Dendritic cell treated with granulocyte-macrophage colony-stimulating factor and Interleukin-4, amounts not matched to agents 40 ng/mL and 50 ng/mL, for 4 days (primary cell): Measurements from ENCODE around the gene SP110.
"Not testable (repeated sequence)": the region's sequence is repeated elsewhere in the genome, so short reads cannot be mapped to it uniquely, and the experiment has no call there.

Experiments used
- H3K27ac Mint-ChIP-seq: one replicate; pipeline ENCODE4 v1.8.0; 2022; ENCODE audit warnings: mild to moderate bottlenecking, mixed read lengths
- H3K27me3 Mint-ChIP-seq: one replicate; pipeline ENCODE4 v1.8.0; 2022; ENCODE audit warnings: mild to moderate bottlenecking, mixed read lengths
- H3K36me3 Mint-ChIP-seq: one replicate; pipeline ENCODE4 v1.8.0; 2022; ENCODE audit warnings: low read depth, mixed read lengths
- H3K4me1 Mint-ChIP-seq: one replicate; pipeline ENCODE4 v1.8.0; 2022; ENCODE audit warnings: low read depth, mixed read lengths
- H3K4me3 Mint-ChIP-seq: one replicate; pipeline ENCODE4 v1.8.0; 2022; ENCODE audit warnings: mild to moderate bottlenecking, moderate library complexity, mixed read lengths
- H3K9me3 Mint-ChIP-seq: one replicate; pipeline ENCODE4 v1.8.0; 2022; ENCODE audit warnings: mixed read lengths
- intact Hi-C: fragments of 100-400 bp; cut with micrococcal nuclease; formaldehyde crosslinking; loops from one replicate; pipeline ENCODE4 v1.15.0; 2022

The SP110 gene

GRCh38 chr2:230219419-230220331 is at the start of gene SP110:
SP110 (minus strand) TSS chr2:230219984; CDS start chr2:230216927, 3,057 bp downstream.
- no peaks in the 10 kb centered on the region for H3K9me3 Mint-ChIP-seq
- H3K27ac Mint-ChIP-seq: peak within 1 kb of the TSS; percentile 98
- peaks cover 32% of the 10 kb centered on the region for H3K36me3 Mint-ChIP-seq
- H3K4me3 Mint-ChIP-seq: peak within 1 kb of the TSS; percentile 87
- H3K4me1 Mint-ChIP-seq: peaks cover 54% of the 10 kb centered on the region
- intact Hi-C loops: no loop called here
- no peaks in the 10 kb centered on the region for H3K27me3 Mint-ChIP-seq

- intact Hi-C loops: no loop called here
- Mint-ChIP-seq H3K4me3 (no peak overlapping the region), H3K9me3 (peaks cover 14% of the 10 kb centered on the region), H3K27me3 (no peaks in the 10 kb centered on the region), H3K36me3 (no peaks in the 10 kb centered on the region), H3K27ac (no peak overlapping the region), H3K4me1 (peaks cover 6% of the 10 kb centered on the region)
Observed at GRCh38 chr2:230268606-230269243, 48.9 kb upstream of the SP110 start.

DNA sequence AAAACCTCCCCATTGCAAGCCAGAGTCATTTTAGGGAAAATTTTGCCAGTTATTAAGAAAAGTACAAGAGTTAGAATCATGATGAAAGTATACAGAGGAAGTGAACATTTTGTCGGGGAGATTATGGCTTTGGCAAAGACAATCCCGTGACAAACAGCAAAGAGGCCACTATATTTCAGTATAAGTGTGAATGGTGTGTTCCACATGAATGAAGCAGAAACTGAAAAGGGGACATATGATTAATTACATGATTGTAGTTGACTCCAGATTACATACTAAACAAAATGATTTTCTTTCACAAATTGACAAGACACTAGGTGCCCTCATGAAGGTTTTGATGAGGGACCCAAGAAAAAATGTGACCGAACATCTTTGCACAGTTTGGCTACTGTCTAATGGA is 47.8 kb upstream of the SP110 start:
- Mint-ChIP-seq H3K27me3 (no peaks in the 10 kb centered on the region), H3K4me3 (no peak overlapping the region), H3K4me1 (peaks cover 6% of the 10 kb centered on the region), H3K36me3 (no peaks in the 10 kb centered on the region), H3K9me3 (peaks cover 14% of the 10 kb centered on the region), H3K27ac (no peak overlapping the region)
- intact Hi-C loops: no loop called here

DNA sequence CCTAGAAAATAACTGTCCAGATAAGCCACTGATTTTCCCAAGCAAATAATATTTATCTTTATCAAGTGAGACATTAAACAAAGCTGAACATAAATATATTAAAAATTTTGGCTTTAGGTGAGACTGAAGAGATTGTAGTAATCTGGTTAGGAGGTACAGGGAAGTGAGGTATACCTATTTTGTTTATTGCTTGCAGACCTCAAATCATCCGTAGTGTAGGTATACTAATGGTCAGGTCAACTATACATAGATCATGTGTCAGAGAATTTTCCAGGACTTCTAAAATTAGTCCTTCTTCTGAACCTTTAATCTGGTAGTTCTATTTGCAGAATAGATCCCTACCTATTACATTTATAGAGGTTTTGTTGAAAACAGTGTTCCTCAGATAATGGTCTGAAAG is 47.3 kb upstream of the SP110 start:
- H3K27me3 Mint-ChIP-seq: no peaks in the 10 kb centered on the region
- no peaks in the 10 kb centered on the region for H3K36me3 Mint-ChIP-seq
- intact Hi-C loops: no loop called here
- peaks cover 6% of the 10 kb centered on the region for H3K4me1 Mint-ChIP-seq
- H3K9me3 Mint-ChIP-seq: peaks cover 10% of the 10 kb centered on the region
- H3K4me3 Mint-ChIP-seq: no peak overlapping the region
- no peak overlapping the region for H3K27ac Mint-ChIP-seq

DNA sequence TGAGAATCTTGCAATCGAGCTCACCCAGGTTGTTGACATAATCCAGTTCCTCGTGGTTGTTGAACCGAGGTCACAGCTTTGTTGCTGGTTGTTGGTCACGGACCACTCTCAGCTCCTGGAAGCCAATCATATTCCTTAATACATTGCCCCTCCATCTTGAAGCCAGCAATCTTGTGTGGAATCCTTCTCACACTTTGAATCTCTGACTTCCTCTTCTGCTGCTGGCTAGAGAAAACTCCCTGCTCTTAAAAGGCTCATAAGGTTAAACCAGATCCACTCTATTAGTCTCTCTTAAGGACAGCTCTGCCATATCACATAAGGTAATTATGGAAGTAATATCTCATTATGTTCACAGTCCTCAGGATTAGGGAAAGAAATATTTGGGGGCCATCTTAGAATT is 46.9 kb upstream of the SP110 start:
- Mint-ChIP-seq H3K4me1 (peaks cover 6% of the 10 kb centered on the region), H3K9me3 (peaks cover 5% of the 10 kb centered on the region), H3K27me3 (no peaks in the 10 kb centered on the region), H3K4me3 (no peak overlapping the region), H3K36me3 (no peaks in the 10 kb centered on the region), H3K27ac (no peak overlapping the region)
- intact Hi-C loops: no loop called here

DNA sequence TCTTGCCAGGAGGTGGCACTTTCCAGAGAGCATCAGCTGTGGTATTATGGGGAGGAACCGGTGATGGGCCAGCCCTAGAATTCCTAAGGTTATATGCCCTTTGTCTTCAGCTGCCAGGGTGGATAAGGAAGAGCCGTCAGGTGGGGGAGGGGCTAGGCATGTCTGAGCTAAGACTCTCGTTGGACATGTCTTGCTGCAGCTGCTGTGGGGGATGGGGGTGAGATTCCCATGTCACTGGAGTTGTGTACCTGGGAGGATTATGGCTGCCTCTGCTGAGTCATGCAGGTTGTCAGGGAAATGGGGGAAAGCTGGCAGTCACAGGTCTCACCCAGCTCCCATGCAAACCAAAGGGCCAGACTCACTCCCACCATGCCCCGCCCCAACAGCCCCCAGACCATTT is 45.2 kb upstream of the SP110 start:
- H3K27me3 Mint-ChIP-seq, H3K4me3 Mint-ChIP-seq, H3K36me3 Mint-ChIP-seq, intact Hi-C loops, H3K27ac Mint-ChIP-seq, H3K4me1 Mint-ChIP-seq, H3K9me3 Mint-ChIP-seq: not testable (repeated sequence)

- Mint-ChIP-seq H3K27ac (no peak overlapping the region), H3K4me3 (no peak overlapping the region), H3K9me3 (no peaks in the 10 kb centered on the region), H3K36me3 (no peaks in the 10 kb centered on the region), H3K4me1 (no peaks in the 10 kb centered on the region), H3K27me3 (no peaks in the 10 kb centered on the region)
- intact Hi-C loops: no loop called here
Observed at GRCh38 chr2:230262246-230262645, 42.5 kb upstream of the SP110 start.

DNA sequence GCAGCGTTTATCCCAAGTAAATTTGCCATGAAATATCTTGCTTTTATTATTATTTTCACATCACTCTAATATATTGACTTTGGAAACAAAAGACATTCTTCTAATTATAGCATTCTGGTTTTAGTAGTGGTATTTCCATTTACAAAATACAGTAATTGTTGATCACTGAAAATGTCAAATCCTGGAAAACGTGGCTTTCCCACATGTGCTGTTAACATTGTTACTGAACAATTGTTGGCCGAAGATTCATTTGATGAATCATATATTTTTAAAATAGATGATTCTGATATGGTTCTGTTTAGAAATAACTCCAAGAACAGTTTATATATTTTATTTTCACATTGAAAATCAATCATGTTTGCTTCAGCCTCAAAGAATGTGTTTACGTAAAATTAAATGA is 38.7 kb upstream of the SP110 start:
- intact Hi-C loops: no loop called here
- H3K27ac Mint-ChIP-seq: no peak overlapping the region
- no peaks in the 10 kb centered on the region for H3K27me3 Mint-ChIP-seq
- H3K4me3 Mint-ChIP-seq: no peak overlapping the region
- no peaks in the 10 kb centered on the region for H3K36me3 Mint-ChIP-seq
- H3K4me1 Mint-ChIP-seq: no peaks in the 10 kb centered on the region
- H3K9me3 Mint-ChIP-seq: no peaks in the 10 kb centered on the region

GRCh38 chr2:230256733-230257332 is 37.0 kb upstream of the SP110 start:
- Mint-ChIP-seq H3K4me1 (no peaks in the 10 kb centered on the region), H3K9me3 (no peaks in the 10 kb centered on the region), H3K27me3 (no peaks in the 10 kb centered on the region), H3K27ac (no peak overlapping the region), H3K36me3 (no peaks in the 10 kb centered on the region), H3K4me3 (no peak overlapping the region)
- intact Hi-C loops: no loop called here

GRCh38 chr2:230254152-230254881 is 34.5 kb upstream of the SP110 start:
- Mint-ChIP-seq H3K27ac (no peak overlapping the region), H3K27me3 (no peaks in the 10 kb centered on the region), H3K9me3 (no peaks in the 10 kb centered on the region), H3K4me3 (no peak overlapping the region), H3K4me1 (no peaks in the 10 kb centered on the region), H3K36me3 (no peaks in the 10 kb centered on the region)
- intact Hi-C loops: no loop called here

- Mint-ChIP-seq H3K27me3 (no peaks in the 10 kb centered on the region), H3K4me3 (no peak overlapping the region), H3K27ac (no peak overlapping the region), H3K9me3 (no peaks in the 10 kb centered on the region), H3K4me1 (no peaks in the 10 kb centered on the region), H3K36me3 (no peaks in the 10 kb centered on the region)
- intact Hi-C loops: no loop called here
Observed at GRCh38 chr2:230250231-230250630, 30.4 kb upstream of the SP110 start.

DNA sequence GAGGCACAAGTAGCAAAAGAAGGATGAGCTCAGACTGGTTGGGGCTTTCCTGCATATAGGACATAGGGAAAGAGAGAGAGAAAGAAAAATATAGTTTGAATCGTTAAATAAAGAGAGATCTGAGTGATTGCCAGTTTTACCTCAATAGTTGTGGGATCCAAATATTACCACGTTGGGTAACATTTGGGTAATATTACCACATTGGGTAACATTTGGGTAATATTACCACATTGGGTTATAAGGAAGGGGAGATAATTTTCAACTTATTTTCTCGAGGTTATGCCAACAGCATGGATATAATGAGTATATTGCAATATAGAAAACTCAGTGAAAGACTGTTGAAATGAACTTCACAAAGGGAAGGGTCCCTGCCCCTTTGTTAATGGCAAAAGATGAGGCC is 26.4 kb upstream of the SP110 start:
- no peak overlapping the region for H3K27ac Mint-ChIP-seq
- H3K4me1 Mint-ChIP-seq: no peaks in the 10 kb centered on the region
- no peaks in the 10 kb centered on the region for H3K9me3 Mint-ChIP-seq
- intact Hi-C loops: no loop called here
- no peak overlapping the region for H3K4me3 Mint-ChIP-seq
- H3K36me3 Mint-ChIP-seq: no peaks in the 10 kb centered on the region
- peaks cover 9% of the 10 kb centered on the region for H3K27me3 Mint-ChIP-seq

- H3K27ac Mint-ChIP-seq: no peak overlapping the region
- no peak overlapping the region for H3K4me3 Mint-ChIP-seq
- H3K4me1 Mint-ChIP-seq: no peaks in the 10 kb centered on the region
- H3K9me3 Mint-ChIP-seq: no peaks in the 10 kb centered on the region
- intact Hi-C loops: no loop called here
- H3K27me3 Mint-ChIP-seq: peaks cover 9% of the 10 kb centered on the region
- H3K36me3 Mint-ChIP-seq: no peaks in the 10 kb centered on the region
Observed at GRCh38 chr2:230244211-230244610, 24.4 kb upstream of the SP110 start.

GRCh38 chr2:230234845-230235244 is 15.1 kb upstream of the SP110 start:
- Mint-ChIP-seq H3K36me3 (peaks cover 6% of the 10 kb centered on the region), H3K27me3 (no peaks in the 10 kb centered on the region), H3K27ac (no peak overlapping the region), H3K4me3 (no peak overlapping the region), H3K4me1 (peaks cover 5% of the 10 kb centered on the region), H3K9me3 (peaks cover 12% of the 10 kb centered on the region)
- intact Hi-C loops: no loop called here
